Activated CD8-positive, alpha-beta memory T cell treated with anti-CD3 and anti-CD28 coated beads, Interleukin-2, amount 50 U/mL, for 24 hours (primary cell): Measurements from ENCODE around the gene GRIA1.

Experiments used
- DNase-seq: peaks from one replicate; pipeline ENCODE4 v3.0.0-alpha.2; 2020; ENCODE audit errors: extremely low read depth

The GRIA1 gene

DNA sequence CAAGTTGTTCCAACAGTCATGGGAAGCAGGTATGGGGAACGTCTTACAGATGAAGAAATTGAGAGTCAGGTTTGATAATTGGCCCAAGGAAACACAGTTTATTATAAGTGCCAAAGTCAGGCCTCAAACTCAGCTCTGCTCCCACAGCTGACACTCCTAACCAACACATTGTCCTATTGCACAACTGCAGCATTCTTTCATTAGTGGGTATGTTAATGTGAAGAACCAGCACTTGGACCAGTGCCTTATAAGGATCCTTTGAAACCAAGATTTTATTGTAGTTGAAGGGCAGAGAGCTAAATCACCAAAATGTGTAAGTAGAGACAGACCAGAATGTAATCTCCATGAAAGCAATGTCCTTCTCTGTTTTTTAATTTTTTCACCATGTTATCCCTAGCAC is 56.1 kb downstream of the GRIA1 start:
- no peak for DNase-seq

DNA sequence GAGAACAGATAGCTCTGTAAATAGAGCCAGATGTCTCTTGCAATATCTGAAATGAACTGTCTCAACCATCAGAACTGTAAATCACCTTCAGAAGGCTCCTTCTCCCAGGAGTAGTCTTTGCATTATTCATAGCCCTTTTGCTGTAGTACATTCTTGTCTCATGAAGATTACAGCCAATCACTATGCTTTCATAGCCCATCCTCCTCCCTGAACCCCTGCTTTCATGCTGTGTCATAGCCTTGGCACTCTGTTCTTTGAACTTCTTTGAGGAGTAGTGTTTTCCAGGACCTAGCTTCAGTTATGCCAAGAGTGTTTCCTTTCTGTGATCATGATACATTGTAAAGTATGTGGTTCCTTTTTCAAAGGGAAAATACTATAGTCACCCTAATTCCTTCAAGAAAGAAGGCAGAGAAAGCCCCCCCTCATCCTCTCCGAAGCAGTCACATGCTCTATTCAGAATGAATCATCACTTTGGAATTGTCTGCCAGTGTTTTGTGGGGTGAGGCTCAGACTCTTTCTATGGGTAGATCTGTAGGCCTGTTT is 61.1 kb downstream of the GRIA1 start:
- DNase-seq: no peak

- no peak for DNase-seq
Measured at GRCh38 chr5:153552886-153553285, 62.4 kb downstream of the GRIA1 start.

DNA sequence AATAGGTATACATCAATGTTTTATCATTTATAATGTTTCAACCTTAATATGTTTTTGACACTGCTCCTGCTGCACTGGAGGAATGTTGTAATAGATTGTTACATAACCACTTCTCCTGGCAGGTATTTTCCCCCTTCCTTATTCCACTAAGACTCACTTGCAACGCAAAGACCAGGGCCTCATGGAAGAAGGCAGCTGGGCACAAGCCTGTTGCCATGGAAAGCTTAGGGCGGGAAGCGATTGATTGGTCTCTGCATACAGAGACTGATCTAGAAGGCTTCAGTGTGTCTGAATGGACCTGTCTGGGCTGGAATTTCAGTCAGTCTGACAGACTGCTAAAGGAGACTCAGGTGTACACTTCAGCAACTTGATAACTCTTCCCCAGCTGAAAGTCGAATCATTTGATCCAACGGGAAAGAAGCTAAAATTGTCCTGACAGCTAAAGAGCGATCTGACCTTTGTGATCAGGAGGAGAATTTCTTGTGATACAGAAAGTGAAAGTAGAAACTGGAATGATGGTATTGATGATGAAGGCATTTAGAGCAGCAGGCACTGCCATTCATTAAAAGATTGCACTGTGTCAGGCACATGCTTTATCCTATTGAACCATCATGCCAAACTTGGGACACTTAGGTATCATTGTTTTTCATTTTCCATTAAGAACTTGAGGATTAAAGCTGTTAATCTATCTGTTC is 65.1 kb downstream of the GRIA1 start:
- no peak for DNase-seq

DNA sequence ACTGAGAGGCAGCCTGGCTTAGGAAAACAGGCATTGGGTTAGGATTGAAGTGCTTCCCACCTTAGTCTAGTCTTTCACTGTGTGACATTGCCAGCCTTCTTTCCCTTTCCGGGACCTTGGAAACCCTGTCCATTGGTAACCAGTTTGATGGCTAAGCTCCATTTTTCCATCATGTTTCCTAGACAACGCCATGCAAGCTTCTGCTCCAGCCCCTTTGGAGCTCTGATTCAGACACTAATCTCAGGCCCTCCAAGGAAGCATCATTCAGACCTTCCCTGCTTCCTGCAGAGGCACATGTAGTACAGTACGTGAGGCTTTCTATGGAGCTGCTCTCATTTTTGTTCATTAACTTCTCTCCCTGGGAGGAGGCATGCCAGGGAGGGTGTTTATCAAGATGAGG is 68.5 kb downstream of the GRIA1 start:
- DNase-seq: no peak

- DNase-seq: no peak
Measured at GRCh38 chr5:153559926-153560325, 69.5 kb downstream of the GRIA1 start.

GRCh38 chr5:153562189-153562588 is 71.7 kb downstream of the GRIA1 start:
- no peak for DNase-seq

DNA sequence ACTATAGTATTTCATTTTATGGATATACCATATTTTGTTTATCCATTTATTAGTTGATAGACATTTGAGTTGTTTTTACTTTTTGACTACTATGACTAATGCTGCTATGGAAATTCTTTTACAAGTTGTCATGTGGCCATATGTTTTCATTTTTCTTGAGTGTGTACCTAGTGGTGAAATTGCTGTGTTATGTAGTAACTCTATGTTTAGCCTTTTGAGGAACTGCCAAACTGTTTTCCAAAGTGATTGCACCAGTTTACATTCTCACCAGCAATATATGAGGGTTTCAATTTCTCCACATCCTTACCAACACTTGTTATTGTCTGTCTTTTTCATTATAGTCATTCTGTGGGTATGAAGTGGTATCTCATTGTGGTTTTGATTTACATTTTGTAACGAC is 75.4 kb downstream of the GRIA1 start:
- no peak for DNase-seq

DNA sequence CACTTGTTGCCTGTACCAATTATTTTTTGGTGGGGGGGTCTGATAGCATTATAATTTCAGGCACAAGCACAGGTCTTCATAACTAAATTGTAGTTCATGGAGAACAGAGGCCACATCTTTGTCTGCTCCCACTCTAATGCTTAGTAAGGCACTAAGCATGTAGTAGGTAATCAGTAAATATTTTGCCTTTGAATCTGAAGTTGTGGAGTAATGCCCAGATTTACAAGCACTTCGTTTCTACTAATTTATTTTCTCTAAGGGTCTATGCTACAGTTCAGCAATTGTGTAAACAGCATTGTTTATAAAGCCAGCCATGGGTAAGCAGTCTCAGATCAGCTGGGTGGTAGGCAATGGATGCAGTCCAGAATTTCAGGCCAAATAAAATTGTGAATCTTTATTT is 78.6 kb downstream of the GRIA1 start:
- DNase-seq: no peak

DNA sequence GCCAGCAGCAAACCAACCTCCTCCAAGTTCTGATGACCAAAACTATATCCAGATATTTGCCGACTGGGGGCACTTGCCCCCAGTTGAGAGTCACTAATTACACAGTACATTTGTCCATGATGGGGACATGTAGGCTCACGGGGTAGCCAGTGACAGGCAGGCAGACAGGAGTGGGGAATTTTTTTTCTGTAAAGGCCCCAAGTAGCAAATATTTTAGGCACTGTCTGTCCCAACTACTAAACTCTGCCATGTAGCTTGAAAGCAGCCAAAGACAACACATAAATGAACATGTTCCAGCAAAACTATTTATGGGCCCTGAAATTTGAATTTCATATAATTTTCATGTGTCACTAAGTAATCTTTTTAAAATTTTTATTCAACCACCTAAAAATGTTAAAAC is 80.7 kb downstream of the GRIA1 start:
- DNase-seq: no peak

GRCh38 chr5:153572411-153573145 is 82.1 kb downstream of the GRIA1 start:
- no peak for DNase-seq

- no peak for DNase-seq
Measured at GRCh38 chr5:153573326-153574033, 83.0 kb downstream of the GRIA1 start.

DNA sequence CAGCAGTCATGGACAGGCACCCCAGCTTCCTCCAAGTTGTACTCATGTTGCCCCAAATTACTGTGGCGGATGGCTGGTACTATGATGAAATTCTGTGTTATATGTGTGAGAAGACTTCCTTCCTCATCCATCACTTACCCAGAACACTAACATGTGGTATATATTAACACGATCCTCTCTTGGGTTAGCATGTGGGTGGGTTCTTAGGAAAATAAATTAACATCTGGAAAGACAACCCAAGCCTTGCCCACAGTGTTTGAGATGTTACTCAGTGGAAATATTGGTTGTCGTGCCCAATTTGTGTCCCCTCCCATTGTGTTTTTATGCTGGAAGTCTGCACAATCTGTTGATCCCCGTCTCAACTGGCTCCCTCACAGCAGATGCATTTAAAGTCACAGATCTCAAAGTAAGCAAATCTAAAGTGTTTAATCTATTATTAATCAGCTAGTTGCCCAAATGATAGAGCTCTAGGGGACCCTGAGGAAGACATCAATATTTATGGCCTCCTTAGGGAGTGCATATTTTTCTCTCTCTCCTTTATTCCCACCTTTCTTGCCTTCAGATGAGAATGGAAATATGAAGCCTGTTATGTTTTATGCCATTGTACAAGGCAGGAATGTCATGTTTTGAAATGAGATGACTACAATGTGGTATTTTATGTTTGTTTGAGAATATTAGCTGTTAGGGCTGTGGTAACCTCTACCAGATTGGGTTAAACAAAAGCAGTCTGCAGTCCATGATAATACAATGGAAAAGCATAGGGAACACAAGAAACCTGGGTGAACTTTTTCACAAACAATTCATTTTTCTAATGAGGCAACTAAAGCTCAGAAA is 93.9 kb downstream of the GRIA1 start:
- no peak for DNase-seq

- no peak for DNase-seq
Measured at GRCh38 chr5:153584960-153585359, 94.5 kb downstream of the GRIA1 start.

DNA sequence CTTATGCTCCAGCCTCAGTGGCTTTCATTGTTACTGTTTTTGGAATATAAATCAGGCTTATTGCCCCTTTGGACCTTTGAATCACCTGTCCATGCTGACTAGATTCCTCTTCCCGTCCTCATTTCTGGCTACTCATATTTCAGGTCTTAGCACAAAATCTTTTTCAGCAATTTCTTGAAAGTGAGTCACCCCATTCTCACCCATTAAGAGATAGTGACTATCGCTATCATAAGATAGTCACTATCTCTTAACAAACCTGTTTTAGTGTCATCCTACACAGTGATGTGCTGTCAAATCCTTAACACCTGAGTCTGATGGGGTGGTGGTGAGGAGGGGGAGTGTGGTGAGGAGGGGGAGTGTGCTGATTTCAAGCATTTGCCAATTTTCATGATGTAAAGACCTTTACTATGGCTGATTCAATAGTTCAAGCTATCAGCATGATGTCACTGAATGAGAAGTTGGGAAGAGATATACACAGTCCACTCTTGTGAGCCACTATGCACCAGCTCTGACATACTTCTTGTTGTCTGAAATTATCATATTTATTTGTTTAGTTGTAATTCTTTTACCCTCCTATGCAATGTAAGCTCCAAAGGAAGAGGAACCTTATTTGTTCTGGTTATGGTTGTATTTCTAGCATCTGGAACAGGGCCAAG is 95.3 kb downstream of the GRIA1 start:
- DNase-seq: no peak

DNA sequence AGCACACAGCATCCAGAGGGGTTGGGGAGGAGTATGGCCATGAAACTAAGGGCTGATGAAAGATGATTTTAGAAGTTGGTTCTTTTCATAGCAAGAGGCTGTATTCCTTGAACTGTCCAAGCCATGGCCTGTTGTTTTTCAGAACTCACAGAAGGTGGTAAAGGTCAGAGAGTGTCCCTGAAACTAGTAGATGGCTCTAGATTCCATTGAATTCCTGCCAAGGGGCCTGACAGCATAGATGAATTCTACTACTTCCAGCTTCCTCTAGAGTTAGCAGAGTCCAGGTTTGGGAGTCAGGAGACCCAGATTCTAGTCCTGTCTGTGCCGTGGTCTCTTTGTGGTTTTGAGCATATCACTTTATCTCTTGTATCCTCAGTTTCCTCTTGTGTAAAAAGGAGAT is 101.6 kb downstream of the GRIA1 start:
- DNase-seq: no peak

DNA sequence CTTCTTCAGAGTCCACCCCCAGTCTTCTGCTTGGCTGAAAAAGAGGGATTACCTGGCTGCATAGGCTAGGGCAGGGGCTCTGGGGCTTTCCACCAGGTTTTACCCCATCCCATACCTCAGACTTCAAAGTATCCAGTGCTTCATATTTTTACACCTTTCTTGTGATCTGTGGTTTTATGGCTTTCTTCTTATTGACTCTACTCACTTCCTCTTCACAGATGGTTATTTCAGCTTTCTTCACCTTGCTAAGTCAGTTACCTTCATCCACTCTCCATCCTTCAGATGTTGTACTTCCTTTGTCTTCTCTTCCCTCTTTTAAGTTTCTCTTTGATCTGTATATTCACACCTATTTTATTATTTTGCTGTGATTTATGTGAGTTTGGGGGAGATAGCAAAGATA is 104.3 kb downstream of the GRIA1 start:
- DNase-seq: no peak

- no peak for DNase-seq
Measured at GRCh38 chr5:153598099-153598498, 107.6 kb downstream of the GRIA1 start.

- DNase-seq: no peak
Measured at GRCh38 chr5:153601377-153601776, 110.9 kb downstream of the GRIA1 start.

DNA sequence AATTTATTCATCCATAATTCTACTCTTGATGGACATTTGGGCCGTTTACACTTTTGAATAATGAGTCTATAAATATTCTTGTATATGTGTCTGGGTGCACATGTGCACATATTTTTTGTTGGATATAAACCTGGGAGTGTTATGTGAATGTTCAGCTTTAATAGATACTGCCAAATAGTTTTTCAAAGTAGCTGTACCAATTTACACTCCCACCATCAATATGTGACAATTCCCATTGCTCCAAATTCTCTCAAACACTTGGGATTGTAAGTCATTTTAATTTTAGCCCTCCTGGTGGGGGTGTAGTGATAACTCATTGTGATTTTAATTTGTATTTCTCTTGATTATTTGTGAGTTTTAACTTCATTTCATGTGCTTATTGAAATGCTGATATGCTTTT is 114.9 kb downstream of the GRIA1 start:
- no peak for DNase-seq

DNA sequence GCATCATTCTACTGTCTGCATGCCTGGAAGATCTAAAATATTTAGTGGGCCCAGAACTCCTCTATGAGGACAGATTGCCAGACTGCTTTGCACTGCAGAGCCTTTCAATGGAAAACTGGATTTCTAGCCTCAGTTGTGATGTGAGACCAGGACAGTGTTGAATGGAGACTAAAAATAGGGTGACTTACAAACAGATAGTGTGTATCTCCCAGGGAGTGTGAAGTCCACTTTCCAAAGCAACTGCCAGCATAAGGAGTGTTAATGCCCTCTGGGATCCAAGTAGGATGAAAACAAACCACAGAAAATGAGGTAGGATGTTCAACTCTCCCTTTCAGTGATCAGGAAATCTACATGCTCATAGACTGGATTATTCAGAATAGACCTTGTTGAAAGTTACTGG is 119.5 kb downstream of the GRIA1 start:
- no peak for DNase-seq
